Neural progenitor cell (in vitro differentiated cells): Measurements from ENCODE around the gene CRY2. TPM values are rescaled to one million over a fixed set of nuclear protein-coding genes. Genes with fewer than 3 reads are reported as not detected.

Experiments
- DNase-seq: peaks from one replicate; pipeline ENCODE4 v3.0.0-alpha.2; 2016; ENCODE audit warnings: low spot score
- H2AFZ ChIP-seq: fragments of 200-600 bp; sonication (generic); replicated peaks from 2 replicates; pipeline ENCODE4 v1.6.1; 2016; ENCODE audit warnings: antibody characterized with exemption
- H3F3A ChIP-seq: fragments of 200-600 bp; sonication (generic); 2 replicates; pipeline ENCODE4 v1.6.1; 2016; ENCODE audit warnings: antibody characterized with exemption, low read depth
- H3K27ac ChIP-seq: fragments of 200-600 bp; sonication (generic); 2 replicates; pipeline ENCODE4 v1.5.1; 2016; ENCODE audit warnings: mild to moderate bottlenecking
- H3K27me3 ChIP-seq: fragments of 200-600 bp; sonication (generic); 2 replicates; pipeline ENCODE4 v1.6.1; 2016; ENCODE audit warnings: mild to moderate bottlenecking, moderate library complexity
- H3K36me3 ChIP-seq: fragments of 200-600 bp; sonication (generic); 2 replicates; pipeline ENCODE4 v1.5.1; 2016
- H3K4me1 ChIP-seq: fragments of 200-600 bp; sonication (generic); 2 replicates; pipeline ENCODE4 v1.6.1; 2016; ENCODE audit warnings: mixed run types
- H3K4me2 ChIP-seq: fragments of 200-600 bp; sonication (generic); 2 replicates; pipeline ENCODE4 v1.6.1; 2016
- H3K4me3 ChIP-seq: fragments of 200-600 bp; sonication (generic); 2 replicates; pipeline ENCODE4 v1.5.1; 2016
- H3K79me2 ChIP-seq: fragments of 200-600 bp; sonication (generic); 2 replicates; pipeline ENCODE4 v1.6.1; 2016; ENCODE audit warnings: low read depth
- H3K9ac ChIP-seq: fragments of 200-600 bp; sonication (generic); 2 replicates; pipeline ENCODE4 v1.6.1; 2016
- H3K9me3 ChIP-seq: fragments of 200-600 bp; sonication (generic); 2 replicates; pipeline ENCODE4 v1.5.1; 2016; ENCODE audit warnings: low read depth
- H4K20me1 ChIP-seq: fragments of 200-600 bp; sonication (generic); 2 replicates; pipeline ENCODE4 v1.6.1; 2016; ENCODE audit warnings: low read depth
- H3K27ac Mint-ChIP-seq: 3 replicates; pipeline ENCODE4 v1.8.0; 2021; ENCODE audit warnings: mixed read lengths
- H3K27me3 Mint-ChIP-seq: 2 replicates; pipeline ENCODE4 v1.8.0; 2022; ENCODE audit warnings: low read depth, mild to moderate bottlenecking, inconsistent platforms, moderate library complexity, mixed read lengths; ENCODE audit not compliant: insufficient read depth
- H3K36me3 Mint-ChIP-seq: 3 replicates; pipeline ENCODE4 v1.8.0; 2021; ENCODE audit warnings: mixed read lengths
- H3K4me1 Mint-ChIP-seq: 3 replicates; pipeline ENCODE4 v1.8.0; 2021; ENCODE audit warnings: mixed read lengths
- H3K4me3 Mint-ChIP-seq: 3 replicates; pipeline ENCODE4 v1.8.0; 2021; ENCODE audit warnings: mild to moderate bottlenecking, moderate library complexity, mixed read lengths
- H3K9me3 Mint-ChIP-seq: 3 replicates; pipeline ENCODE4 v1.8.0; 2020; ENCODE audit warnings: mixed read lengths
- CTCF ChIP-seq: fragments of 200-600 bp; sonication (generic); IDR thresholded peaks from 2 replicates; pipeline ENCODE4 v1.5.1; 2017; ENCODE audit warnings: antibody characterized with exemption, mild to moderate bottlenecking
- EZH2 ChIP-seq: fragments of 200-600 bp; sonication (generic); IDR thresholded peaks from 2 replicates; pipeline ENCODE4 v1.6.1; 2017; ENCODE audit warnings: antibody characterized with exemption, mild to moderate bottlenecking, moderate library complexity
- EZH2phosphoT487 ChIP-seq: fragments of 200-600 bp; sonication (generic); IDR thresholded peaks from 2 replicates; pipeline ENCODE4 v1.6.1; 2017; ENCODE audit warnings: antibody characterized with exemption
- total RNA-seq: library from RNA; depleted of rRNA; stranded (reverse); fragments of >200 nt; gene quantifications from 2 replicates; pipeline ENCODE4 v1.2.3, GENCODE V29; 2015; ENCODE audit warnings: low replicate concordance

Gene CRY2
- total RNA-seq, 1 donor from 2014 or later = 15.8 TPM

- H3K4me1 Mint-ChIP-seq = peaks cover 3% of the 10 kb centered on the region
- H2AFZ ChIP-seq = no peak overlapping the region
- H3K4me3 ChIP-seq = no peak overlapping the region
- no peaks in the 10 kb centered on the region for H3K9me3 Mint-ChIP-seq
- H3K27me3 Mint-ChIP-seq = peaks cover 11% of the 10 kb centered on the region
- H3K9me3 ChIP-seq = no peaks in the 10 kb centered on the region
- no peaks in the 10 kb centered on the region for H3K27me3 ChIP-seq
- peaks cover 6% of the 10 kb centered on the region for H3K36me3 Mint-ChIP-seq
- no peaks in the 10 kb centered on the region for H3K36me3 ChIP-seq
- TF ChIP-seq CTCF = no peak
- no peak for TF ChIP-seq EZH2phosphoT487
- TF ChIP-seq EZH2 = no peak
- H3F3A ChIP-seq = peaks cover 4% of the 10 kb centered on the region
- no peak overlapping the region for H3K9ac ChIP-seq
- peaks cover 7% of the 10 kb centered on the region for H4K20me1 ChIP-seq
- no peak overlapping the region for H3K27ac Mint-ChIP-seq
- no peak overlapping the region for H3K4me2 ChIP-seq
- peaks cover 2% of the 10 kb centered on the region for H3K79me2 ChIP-seq
- H3K27ac ChIP-seq = no peak overlapping the region
- H3K4me1 ChIP-seq = no peaks in the 10 kb centered on the region
- DNase-seq = no peak
- no peak overlapping the region for H3K4me3 Mint-ChIP-seq
Measured at GRCh38 chr11:45910623-45911022, 63.3 kb downstream of the CRY2 start.

GRCh38 chr11:45913514-45913913 lies 66.2 kb downstream of the CRY2 start:
- no peak for TF ChIP-seq CTCF
- H4K20me1 ChIP-seq = peaks cover 18% of the 10 kb centered on the region
- no peak for DNase-seq
- no peak overlapping the region for H2AFZ ChIP-seq
- H3K79me2 ChIP-seq = peaks cover 19% of the 10 kb centered on the region
- peaks cover 2% of the 10 kb centered on the region for H3K27me3 Mint-ChIP-seq
- peaks cover 11% of the 10 kb centered on the region for H3K4me1 Mint-ChIP-seq
- no peak overlapping the region for H3K4me2 ChIP-seq
- no peak overlapping the region for H3K9ac ChIP-seq
- H3K9me3 ChIP-seq = no peaks in the 10 kb centered on the region
- no peak overlapping the region for H3K4me3 Mint-ChIP-seq
- peaks cover 5% of the 10 kb centered on the region for H3K4me1 ChIP-seq
- no peaks in the 10 kb centered on the region for H3K36me3 ChIP-seq
- H3F3A ChIP-seq = peaks cover 12% of the 10 kb centered on the region
- no peak overlapping the region for H3K27ac Mint-ChIP-seq
- no peaks in the 10 kb centered on the region for H3K9me3 Mint-ChIP-seq
- peaks cover 2% of the 10 kb centered on the region for H3K36me3 Mint-ChIP-seq
- no peaks in the 10 kb centered on the region for H3K27me3 ChIP-seq
- no peak overlapping the region for H3K27ac ChIP-seq
- no peak overlapping the region for H3K4me3 ChIP-seq

GRCh38 chr11:45913942-45914635 lies 66.8 kb downstream of the CRY2 start:
- Histone ChIP-seq H3K4me3 (no peak overlapping the region), H3K4me1 (peaks cover 9% of the 10 kb centered on the region), H3K4me2 (no peak overlapping the region), H3K79me2 (peaks cover 19% of the 10 kb centered on the region), H3K36me3 (no peaks in the 10 kb centered on the region), H4K20me1 (peaks cover 18% of the 10 kb centered on the region), H2AFZ (no peak overlapping the region), H3K9ac (no peak overlapping the region), H3K27ac (no peak overlapping the region), H3K9me3 (no peaks in the 10 kb centered on the region), H3K27me3 (no peaks in the 10 kb centered on the region), H3F3A (peaks cover 16% of the 10 kb centered on the region)
- Mint-ChIP-seq H3K4me1 (peaks cover 14% of the 10 kb centered on the region), H3K36me3 (peaks cover 2% of the 10 kb centered on the region), H3K27ac (no peak overlapping the region), H3K27me3 (peaks cover 2% of the 10 kb centered on the region), H3K4me3 (no peak overlapping the region), H3K9me3 (no peaks in the 10 kb centered on the region)
- no peak for TF ChIP-seq EZH2phosphoT487
- TF ChIP-seq EZH2 = no peak
- DNase-seq = no peak

- peaks cover 12% of the 10 kb centered on the region for H3K27me3 Mint-ChIP-seq
- Histone ChIP-seq H3K4me3 (no peak overlapping the region), H3K36me3 (no peaks in the 10 kb centered on the region), H3F3A (peaks cover 30% of the 10 kb centered on the region), H3K79me2 (peaks cover 19% of the 10 kb centered on the region), H4K20me1 (peaks cover 18% of the 10 kb centered on the region), H3K4me2 (no peak overlapping the region), H3K27ac (no peak overlapping the region), H3K9me3 (no peaks in the 10 kb centered on the region), H3K4me1 (peaks cover 23% of the 10 kb centered on the region), H2AFZ (no peak overlapping the region), H3K27me3 (no peaks in the 10 kb centered on the region), H3K9ac (no peak overlapping the region)
- no peak for DNase-seq
- H3K27ac Mint-ChIP-seq = no peak overlapping the region
- H3K36me3 Mint-ChIP-seq = peaks cover 2% of the 10 kb centered on the region
- no peaks in the 10 kb centered on the region for H3K9me3 Mint-ChIP-seq
- TF ChIP-seq EZH2phosphoT487 (no peak), CTCF (no peak), EZH2 (no peak)
- H3K4me1 Mint-ChIP-seq = peaks cover 25% of the 10 kb centered on the region
- peak overlapping the region; percentile 70 for H3K4me3 Mint-ChIP-seq
Measured at GRCh38 chr11:45915446-45915845, 68.2 kb downstream of the CRY2 start.
